ENCODE measurements around the gene UFD1. TPM values are rescaled to one million over a fixed set of nuclear protein-coding genes. Genes with fewer than 3 reads are reported as not detected.

The UFD1 gene
- total and polyA plus RNA-seq, 2 experiments from 2014 or later = 51.5 to 79.1 TPM

DNA sequence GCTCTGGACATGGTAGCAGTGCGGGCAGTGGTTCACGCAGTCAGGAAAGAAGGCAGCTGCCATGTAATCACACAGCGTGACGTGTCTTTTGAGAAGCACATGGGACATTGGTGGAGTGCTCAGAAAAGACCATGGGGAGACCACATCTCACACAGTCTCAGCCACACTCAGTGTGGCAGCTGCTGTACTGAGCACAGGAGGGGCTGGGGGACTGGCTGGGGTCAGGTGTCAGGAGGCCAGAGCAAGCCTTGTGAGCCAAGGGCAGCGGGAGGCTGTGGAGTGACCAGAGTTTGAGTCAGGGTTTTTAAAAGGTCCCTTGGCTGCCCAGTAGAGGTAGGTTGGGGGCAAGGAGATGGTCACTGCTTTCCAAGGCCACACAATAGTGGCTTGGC, 26.7 kb upstream of the UFD1 start:
- H3K4me3 ChIP-seq = no peak overlapping the region
- no peak overlapping the region for H3K4me2 ChIP-seq
- no peaks in the 10 kb centered on the region for H3K79me2 ChIP-seq
- no peaks in the 10 kb centered on the region for H3K9me2 ChIP-seq (replicated peaks; ENCODE audit: insufficient read depth)
- no peak for TF ChIP-seq CTCF (IDR thresholded peaks at IDR 0.05; ENCODE audit: poor library complexity)
- TF ChIP-seq EZH2 (IDR thresholded peaks at IDR 0.05; ENCODE audit: borderline replicate concordance) = no peak
- no peak for TF ChIP-seq EZH2phosphoT487 (IDR thresholded peaks at IDR 0.05; ENCODE audit: low read depth, severe bottlenecking, unreplicated experiment)
- 97% methylated on average over 5 of the region's 5 CpGs for WGBS (ENCODE audit: low lambda C conversion rate, missing lambda C conversion rate)
- H3K9me3 ChIP-seq (ENCODE audit: low read depth) = no peaks in the 10 kb centered on the region
- no peaks in the 10 kb centered on the region for H3K36me3 ChIP-seq (replicated peaks; ENCODE audit: insufficient read depth, low read depth)
- H4K20me1 ChIP-seq (ENCODE audit: insufficient read depth, poor library complexity, severe bottlenecking) = no peaks in the 10 kb centered on the region
- H2AFZ ChIP-seq = no peak overlapping the region
- no peaks in the 10 kb centered on the region for H3K4me1 ChIP-seq (ENCODE audit: insufficient read depth)
- DNase-seq (ENCODE audit: low spot score) = no peak
- H3K27me3 ChIP-seq = no peaks in the 10 kb centered on the region
- no peak overlapping the region for H3K27ac ChIP-seq

- WGBS (ENCODE audit: low lambda C conversion rate, missing lambda C conversion rate) = 93% methylated on average over 18 of the region's 18 CpGs
- Histone ChIP-seq H3K4me1 (ENCODE audit: insufficient read depth) (no peaks in the 10 kb centered on the region), H3K9me2 (replicated peaks; ENCODE audit: insufficient read depth) (no peaks in the 10 kb centered on the region), H3K9me3 (ENCODE audit: low read depth) (no peaks in the 10 kb centered on the region), H3K27ac (no peak overlapping the region), H3K79me2 (no peaks in the 10 kb centered on the region), H4K20me1 (ENCODE audit: insufficient read depth, poor library complexity, severe bottlenecking) (no peaks in the 10 kb centered on the region), H3K36me3 (replicated peaks; ENCODE audit: insufficient read depth, low read depth) (no peaks in the 10 kb centered on the region), H2AFZ (no peak overlapping the region), H3K4me3 (no peak overlapping the region), H3K4me2 (no peak overlapping the region), H3K27me3 (no peaks in the 10 kb centered on the region)
- no peak for TF ChIP-seq CTCF (IDR thresholded peaks at IDR 0.05; ENCODE audit: poor library complexity)
- TF ChIP-seq EZH2 (IDR thresholded peaks at IDR 0.05; ENCODE audit: borderline replicate concordance) = no peak
- TF ChIP-seq EZH2phosphoT487 (IDR thresholded peaks at IDR 0.05; ENCODE audit: low read depth, severe bottlenecking, unreplicated experiment) = no peak
- DNase-seq (ENCODE audit: low spot score) = no peak
Observed at GRCh38 chr22:19504900-19505734, 26.1 kb upstream of the UFD1 start.

- H3K4me2 ChIP-seq = no peak overlapping the region
Observed at GRCh38 chr22:19503869-19504268, 24.9 kb upstream of the UFD1 start.

More at GRCh38 chr22:19503869-19504268, 24.9 kb upstream of the UFD1 start:
- no peak overlapping the region for H2AFZ ChIP-seq
- H4K20me1 ChIP-seq (ENCODE audit: insufficient read depth, poor library complexity, severe bottlenecking) = no peaks in the 10 kb centered on the region
- no peaks in the 10 kb centered on the region for H3K9me3 ChIP-seq (ENCODE audit: low read depth)
- H3K27me3 ChIP-seq = no peaks in the 10 kb centered on the region
- no peak overlapping the region for H3K27ac ChIP-seq
- no peak for DNase-seq (ENCODE audit: low spot score)
- TF ChIP-seq EZH2 (IDR thresholded peaks at IDR 0.05; ENCODE audit: borderline replicate concordance) (no peak), CTCF (IDR thresholded peaks at IDR 0.05; ENCODE audit: poor library complexity) (no peak), EZH2phosphoT487 (IDR thresholded peaks at IDR 0.05; ENCODE audit: low read depth, severe bottlenecking, unreplicated experiment) (no peak)
- H3K4me3 ChIP-seq = no peak overlapping the region
- no peaks in the 10 kb centered on the region for H3K4me1 ChIP-seq (ENCODE audit: insufficient read depth)
- H3K36me3 ChIP-seq (replicated peaks; ENCODE audit: insufficient read depth, low read depth) = no peaks in the 10 kb centered on the region
- 96% methylated on average over 9 of the region's 9 CpGs for WGBS (ENCODE audit: low lambda C conversion rate, missing lambda C conversion rate)
- no peaks in the 10 kb centered on the region for H3K9me2 ChIP-seq (replicated peaks; ENCODE audit: insufficient read depth)
- no peaks in the 10 kb centered on the region for H3K79me2 ChIP-seq
